Dedifferentiated amniotic fluid mesenchymal stem cell (primary cell): ENCODE measurements around the gene METTL26.

Experiments used
- DNase-seq: peaks from one replicate; pipeline ENCODE4 v3.0.0-alpha.2; 2016; ENCODE audit errors: extremely low spot score

The METTL26 gene

DNA sequence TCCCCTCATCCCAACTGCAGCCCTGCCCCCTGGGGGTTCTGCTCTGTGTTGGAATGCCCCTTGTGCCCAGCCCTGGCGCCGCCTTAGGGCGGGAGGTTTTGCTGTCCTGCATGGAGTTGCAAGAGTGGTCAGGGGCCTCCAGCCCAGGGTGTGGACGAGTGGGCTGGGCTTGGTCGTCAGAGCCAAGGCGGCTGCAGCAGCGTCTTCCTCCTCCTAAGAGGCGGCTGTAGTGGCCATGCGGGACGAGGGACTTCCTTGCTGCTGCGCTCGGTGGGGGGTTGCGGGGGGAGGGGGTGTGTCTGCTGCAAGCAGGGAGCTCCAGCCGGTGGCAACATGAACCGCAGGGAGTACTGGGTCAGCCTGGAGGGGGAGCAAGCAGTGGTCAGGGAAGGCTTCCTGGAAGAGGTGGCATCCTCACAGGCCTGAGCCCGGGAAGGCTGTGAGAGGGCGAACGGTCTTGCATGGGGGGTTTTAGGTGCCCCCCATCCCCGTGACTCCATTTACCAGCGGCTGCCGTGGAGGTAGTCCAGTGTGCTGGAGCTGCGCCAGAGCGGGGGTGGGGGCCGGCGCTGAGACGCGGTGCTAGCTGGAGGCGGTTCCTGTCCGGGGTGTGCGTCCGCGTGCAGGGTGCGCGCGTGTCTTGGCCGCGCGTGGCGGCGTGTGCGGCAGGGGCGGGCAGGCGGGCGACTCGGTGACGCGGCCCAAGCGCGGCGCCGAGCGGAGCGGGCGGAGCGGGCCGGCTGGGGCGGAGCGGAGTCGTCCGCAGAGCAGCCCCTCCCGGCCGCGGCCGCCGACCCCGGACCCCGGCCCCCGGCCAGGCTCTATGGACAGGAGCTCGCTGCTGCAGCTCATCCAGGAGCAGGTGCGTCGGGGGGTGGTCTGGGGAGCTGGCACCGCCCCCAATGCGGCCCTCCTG, 39.1 kb upstream of the METTL26 start, which contains the start of gene RHBDL1:
Gene RHBDL1 (plus strand): TSS at position 704 of the 916 bp plus-strand sequence. CDS start 120 bp downstream, at position 824.
- DNase-seq: no peak

DNA sequence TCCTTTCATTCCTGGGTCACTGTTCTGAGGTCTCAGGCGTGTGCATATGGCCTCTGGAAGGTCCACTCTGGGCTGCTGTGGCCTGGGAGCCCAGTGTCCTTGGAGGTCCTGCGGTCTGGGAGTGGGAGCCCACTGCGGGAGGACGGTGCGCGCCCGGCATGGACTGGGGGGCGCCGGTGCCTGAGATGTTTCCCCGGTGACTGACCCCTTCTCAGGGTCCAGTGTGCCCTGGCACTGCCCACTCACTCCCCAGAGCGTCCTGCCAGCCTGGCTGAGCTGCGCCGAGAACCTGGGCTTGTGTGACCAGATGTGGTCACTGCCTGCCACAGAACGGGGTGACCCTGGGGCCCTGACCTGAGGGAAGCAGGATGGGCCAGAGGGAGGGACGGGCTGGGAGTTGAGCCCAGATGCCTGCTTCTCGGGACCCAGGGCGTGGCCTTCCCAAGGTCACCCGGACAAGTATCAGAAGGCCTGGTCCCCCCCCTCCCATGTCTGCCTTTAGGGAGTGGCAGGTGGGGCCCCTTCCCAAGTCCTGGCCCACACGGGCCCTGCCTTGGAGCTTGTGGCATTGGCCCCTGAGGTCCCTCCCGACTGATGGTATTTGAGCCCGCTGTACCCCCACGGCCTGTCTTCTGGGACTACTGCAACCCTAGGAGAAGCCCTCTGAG, 38.2 kb upstream of the METTL26 start:
- no peak for DNase-seq

DNA sequence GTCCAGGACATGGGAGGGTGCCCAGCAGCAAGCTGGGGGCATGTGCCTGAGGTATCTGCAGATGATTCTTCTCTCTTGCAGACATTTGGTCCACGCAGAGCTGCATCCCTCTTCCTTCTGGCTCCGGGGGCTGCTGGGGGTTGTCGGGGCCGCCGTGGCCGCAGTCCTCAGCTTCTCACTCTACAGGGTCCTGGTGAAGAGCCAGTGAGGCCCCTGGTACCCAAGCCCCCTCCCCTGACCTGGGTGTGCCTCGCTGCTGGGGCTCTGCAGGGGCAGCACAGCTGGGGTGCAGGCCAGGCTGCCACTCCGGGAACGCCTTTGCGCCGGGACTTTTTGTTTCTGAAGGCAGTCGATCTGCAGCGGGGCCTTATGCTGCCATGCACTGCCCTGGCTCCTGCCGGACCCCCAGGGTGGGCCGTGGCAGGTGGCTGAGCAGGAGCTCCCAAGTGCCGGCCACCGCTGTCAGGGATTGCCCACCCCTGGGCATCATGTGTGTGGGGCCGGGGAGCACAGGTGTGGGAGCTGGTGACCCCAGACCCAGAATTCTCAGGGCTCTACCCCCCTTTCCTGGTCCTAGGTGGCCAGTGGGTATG, 37.4 kb upstream of the METTL26 start:
- no peak for DNase-seq

DNA sequence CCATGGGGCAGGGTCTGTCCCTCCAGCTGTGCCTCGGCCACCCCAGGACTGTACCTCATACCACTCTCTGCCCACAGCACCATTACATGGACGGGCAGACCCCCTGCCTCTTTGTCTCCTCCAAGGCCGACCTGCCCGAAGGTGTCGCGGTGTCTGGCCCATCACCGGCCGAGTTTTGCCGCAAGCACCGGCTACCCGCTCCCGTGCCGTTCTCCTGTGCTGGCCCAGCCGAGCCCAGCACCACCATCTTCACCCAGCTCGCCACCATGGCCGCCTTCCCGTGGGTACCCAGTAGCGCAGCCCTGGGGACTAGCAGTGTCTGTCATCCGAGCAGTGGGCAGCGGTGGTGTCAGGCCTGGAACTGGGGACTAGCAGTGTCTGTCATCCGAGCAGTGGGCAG, 36.7 kb upstream of the METTL26 start:
- no peak for DNase-seq

DNA sequence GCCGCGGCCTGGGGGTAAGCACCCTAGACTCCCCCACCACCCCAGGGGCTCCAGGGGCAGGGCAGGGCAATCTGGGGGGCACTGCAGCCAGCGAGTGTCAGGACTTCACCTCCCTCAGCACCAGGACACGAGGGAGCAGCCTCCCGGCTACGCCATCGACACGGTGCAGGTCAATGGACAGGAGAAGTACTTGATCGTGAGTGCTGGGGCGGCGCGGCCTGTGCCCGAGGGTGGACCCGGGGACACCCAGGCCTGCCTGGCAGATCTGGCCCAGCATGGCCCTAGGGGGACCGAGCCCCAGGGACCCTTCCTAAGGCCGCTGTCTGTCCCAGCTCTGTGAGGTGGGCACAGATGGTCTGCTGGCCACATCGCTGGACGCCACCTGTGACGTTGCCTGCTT, 36.3 kb upstream of the METTL26 start:
- no peak for DNase-seq

DNA sequence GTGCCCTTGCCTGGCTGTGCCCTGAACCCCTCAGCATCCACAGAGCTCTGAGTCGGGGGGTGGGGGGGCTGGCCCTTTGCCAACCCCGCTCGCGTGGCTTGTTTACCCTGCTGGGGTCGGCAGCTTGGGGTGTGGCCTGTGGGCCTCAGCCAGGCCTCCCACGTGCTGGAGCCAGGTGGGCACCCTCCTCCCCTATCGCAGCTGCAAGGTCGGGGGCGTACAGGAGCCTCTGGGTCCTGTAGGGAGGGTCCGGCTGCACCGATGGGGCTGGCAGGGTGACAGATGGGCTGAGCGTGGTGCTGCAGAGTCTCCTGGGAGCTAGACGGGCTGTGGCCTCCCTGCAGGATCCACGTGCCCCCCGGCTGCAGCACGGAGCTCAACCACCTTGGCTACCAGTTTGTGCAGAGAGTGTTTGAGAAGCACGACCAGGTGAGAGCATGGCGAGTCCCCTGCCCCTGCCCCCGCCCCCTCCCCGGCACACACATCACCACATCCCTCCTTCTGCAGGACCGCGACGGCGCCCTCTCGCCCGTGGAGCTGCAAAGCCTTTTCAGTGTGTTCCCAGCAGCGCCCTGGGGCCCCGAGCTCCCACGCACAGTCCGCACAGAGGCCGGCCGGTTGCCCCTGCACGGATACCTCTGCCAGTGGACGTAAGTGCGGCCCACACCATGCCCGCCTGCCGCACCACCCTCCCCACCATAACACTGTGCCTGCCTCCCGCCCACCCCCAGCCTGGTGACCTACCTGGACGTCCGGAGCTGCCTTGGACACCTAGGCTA, 35.4 kb upstream of the METTL26 start:
- no peak for DNase-seq

DNA sequence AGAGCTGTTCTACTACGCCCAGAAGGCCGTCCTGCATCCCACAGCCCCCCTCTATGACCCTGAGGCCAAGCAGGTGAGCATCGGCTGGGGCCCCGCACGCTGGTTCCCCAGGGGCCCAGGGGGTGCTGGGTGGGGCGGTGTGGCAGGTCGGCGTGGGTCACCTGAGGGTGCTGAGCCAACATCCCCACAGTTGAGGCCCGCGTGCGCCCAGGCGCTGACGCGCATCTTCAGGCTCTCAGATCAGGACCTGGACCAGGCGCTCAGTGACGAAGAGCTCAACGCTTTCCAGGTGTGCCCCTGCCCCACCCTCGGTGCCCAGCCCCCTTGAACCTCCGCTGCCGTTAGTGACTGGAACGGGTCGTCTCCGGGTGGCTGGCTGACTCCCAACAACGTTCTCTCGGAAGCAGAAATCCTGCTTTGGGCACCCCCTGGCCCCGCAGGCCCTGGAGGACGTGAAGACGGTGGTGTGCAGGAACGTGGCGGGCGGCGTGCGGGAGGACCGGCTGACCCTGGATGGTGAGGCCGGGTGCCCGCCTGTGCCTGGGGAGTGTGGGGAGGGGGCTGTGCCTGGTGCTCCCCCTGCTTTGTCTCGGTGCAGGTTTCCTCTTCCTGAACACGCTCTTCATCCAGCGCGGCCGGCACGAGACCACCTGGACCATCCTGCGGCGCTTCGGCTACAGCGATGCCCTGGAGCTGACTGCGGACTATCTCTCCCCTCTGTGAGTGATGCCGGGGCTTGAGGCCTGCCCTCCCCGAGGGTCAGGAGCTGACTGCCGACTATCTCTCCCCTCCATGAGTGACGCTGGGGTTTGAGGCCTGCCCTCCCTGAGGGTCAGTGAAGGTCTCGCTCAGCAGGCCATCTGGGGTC, 34.6 kb upstream of the METTL26 start:
- DNase-seq: no peak

DNA sequence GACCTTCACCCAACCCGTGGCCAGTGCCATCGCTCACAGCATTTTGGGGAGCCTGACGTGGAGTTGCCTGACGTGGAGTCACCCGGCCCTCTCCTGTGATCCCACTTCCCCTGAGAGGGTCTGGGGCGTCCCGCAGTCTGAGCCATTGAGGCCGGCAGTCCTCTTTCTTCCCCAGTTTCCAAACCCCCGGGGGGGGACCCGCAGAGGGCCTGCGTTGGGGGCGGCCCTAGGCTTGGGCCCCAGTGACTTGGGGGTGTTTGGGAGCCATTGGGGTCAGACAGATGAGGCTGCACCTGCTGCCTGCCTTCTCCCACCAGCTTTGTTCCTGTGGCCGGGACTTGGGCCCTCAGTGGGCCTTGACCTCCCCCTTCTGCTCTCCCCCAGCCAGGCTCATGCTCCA, 33.6 kb upstream of the METTL26 start:
- no peak for DNase-seq

DNA sequence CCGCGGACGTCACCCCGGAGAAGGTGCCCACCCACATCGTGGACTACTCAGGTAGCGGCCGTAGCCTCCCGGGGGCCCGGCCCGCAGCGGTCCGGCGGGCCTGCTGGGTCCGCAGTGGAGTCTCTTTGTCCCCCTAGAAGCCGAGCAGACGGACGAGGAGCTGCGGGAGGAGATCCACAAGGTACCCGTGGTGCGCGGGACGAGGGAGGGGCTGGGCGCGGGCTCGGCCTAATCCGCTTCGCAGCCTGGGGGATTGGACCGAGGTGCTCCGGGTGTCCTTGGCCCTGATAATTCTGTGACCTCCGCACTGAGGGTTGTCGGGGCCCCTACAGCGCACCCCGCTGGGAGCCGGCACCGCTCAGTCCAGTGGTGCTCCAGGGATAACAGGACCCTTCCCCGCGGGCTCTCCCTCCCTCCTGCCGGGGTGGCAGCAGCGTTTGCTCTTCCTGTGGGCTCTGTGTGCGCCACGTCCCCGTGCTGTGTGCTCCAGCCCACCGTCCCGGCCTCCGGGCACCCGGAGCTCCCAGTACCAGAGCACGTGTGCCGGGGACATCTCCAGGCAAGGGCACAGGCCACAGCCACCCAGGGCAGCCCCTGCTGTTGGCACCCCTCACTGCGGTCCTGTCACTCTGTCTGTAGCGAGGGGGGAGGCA, 32.5 kb upstream of the METTL26 start:
- no peak for DNase-seq

DNA sequence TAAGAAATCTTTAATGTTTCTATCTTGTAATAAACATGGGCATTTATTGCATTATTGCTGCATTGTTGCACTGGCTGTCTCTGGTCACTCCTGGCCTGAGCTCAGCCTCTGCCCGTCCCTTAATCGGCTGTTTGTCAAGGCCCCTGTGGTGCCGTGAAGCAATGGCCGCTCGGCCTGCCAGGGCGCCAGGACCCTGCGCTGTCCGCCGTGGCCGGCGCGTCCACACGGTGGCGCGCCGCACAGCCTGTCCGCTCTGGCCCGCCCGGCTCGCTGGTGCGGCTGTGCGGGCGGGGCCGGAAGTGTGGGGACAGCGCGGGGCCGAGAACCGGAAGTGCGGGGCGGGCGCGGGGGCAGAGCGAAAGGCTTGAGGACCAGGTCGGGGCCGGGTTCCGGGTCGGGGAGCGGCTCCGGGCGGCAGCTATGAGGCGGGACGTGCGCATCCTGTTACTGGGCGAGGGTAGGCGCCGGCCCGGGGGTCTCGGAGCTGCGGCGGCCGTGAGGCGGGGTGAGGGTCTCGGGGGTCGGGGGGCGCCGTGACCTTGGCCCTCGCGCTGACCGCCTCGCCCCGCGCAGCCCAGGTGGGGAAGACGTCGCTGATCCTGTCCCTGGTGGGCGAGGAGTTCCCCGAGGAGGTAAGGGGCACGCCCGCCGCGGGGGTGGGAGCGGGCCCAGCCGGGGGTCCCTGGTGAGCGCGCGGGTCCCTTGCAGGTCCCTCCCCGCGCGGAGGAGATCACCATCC, 31.8 kb upstream of the METTL26 start, which contains the start of gene RHOT2:
Gene RHOT2 (plus strand): TSS at position 353 of the 739 bp plus-strand sequence. CDS start 68 bp downstream, at position 421.
- DNase-seq: peak; percentile 89

DNA sequence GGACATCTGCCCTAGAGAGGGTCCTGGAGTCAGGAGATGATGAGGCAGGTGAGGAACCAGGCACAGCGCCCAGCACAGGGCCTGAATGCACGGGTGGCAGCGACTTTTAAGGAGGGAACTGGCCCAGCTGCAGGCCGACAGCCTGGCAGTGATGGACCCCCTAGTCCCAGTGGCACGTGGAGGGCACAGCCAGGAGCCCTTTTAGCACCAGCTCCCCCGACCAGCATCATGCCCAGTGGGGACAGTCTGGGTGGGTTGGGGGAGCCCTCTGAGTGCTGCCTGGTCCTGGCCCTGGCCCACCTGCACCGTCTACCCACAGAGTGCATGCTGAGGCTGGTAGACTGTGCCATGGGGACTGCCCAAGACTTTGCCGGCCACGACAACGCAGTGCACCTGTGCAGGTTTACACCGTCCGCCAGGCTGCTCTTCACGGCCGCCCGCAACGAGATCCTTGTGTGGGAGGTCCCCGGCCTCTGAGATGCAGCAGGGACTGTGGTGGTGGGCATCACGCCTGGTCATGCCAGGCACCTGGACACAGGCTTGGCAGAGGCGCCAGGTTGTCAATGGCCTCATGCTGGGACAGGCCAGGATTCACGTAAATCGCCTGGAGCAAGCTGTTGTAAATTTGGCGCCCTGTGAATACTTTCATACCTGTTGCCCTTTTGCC, 31.1 kb upstream of the METTL26 start:
- DNase-seq: no peak

DNA sequence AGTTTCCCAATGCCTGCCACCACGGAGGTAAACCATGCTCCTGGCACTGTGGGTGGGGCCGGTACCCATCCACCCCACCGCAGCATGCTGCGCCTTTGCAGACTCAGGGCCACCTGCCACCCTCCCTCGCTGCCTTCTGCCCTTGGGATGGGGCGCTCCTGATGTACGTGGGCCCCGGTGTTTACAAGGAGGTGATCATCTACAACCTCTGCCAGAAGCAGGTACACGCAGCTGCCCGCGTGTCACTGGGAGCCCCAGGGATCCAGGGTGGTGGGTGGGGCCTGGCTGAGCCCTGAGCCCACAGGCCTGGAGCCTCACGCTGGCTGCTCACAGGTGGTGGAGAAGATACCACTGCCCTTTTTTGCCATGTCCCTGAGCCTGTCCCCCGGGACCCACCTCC, 30.5 kb upstream of the METTL26 start:
- no peak for DNase-seq

DNA sequence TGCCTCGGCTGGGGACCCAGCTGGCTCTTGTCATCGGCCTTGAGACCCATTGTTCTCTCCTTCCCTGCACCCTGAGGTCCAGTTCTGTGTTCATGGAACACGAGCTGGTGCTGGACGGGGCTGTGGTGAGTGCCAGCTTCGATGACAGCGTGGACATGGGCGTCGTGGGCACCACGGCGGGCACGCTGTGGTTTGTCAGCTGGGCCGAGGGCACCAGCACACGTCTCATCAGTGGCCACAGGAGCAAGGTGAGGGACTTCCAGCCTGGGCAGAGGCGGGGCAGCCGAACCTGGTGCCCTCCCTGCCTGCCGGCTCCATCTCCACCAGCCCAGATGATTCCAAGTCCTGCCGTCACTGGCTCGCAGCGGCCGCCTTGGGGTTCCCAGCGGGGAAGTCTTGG, 26.5 kb upstream of the METTL26 start:
- DNase-seq: no peak

DNA sequence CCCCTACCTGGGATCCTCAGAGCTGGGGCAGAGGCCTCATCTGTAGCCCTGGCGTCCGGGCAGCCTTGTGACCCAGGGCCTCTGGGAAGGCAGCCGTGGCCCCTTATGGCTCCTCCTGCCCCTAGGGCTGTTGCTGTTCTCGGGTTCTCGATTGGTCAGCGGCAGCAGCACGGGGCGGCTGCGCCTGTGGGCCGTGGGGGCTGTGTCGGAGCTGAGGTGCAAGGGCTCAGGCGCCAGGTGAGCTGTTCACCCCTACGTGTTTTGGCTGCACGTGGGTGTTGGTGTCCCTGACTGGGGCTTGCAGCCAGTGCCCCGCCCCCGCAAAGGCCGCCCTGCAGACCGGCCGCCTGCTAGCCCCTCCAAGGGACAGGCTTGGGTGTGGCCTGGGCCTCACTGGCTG, 26.0 kb upstream of the METTL26 start:
- no peak for DNase-seq

DNA sequence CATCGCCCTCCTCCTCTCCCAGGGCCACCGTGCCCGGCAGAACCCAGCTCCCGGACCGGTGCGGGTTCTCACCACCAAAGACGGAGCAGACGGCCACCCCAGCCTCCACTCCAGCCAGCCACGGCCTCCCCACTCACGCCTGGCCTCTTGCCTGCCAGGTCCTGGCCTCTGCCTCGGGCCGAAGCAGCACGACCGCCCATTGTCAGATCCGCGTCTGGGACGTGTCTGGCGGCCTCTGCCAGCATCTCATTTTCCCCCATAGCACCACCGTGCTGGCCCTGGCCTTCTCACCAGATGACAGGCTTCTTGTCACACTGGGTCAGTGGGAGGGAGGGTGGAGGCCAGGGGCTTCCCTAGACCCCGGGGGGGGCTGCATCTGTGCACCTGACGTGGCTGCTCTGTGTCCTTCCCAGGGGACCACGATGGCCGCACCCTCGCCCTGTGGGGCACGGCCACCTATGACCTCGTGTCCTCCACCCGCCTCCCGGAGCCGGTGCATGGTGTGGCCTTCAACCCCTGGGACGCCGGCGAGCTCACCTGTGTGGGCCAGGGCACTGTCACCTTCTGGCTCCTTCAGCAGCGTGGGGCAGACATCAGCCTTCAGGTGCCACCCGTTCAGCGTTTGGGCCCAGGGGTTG, 25.2 kb upstream of the METTL26 start:
- DNase-seq: no peak

DNA sequence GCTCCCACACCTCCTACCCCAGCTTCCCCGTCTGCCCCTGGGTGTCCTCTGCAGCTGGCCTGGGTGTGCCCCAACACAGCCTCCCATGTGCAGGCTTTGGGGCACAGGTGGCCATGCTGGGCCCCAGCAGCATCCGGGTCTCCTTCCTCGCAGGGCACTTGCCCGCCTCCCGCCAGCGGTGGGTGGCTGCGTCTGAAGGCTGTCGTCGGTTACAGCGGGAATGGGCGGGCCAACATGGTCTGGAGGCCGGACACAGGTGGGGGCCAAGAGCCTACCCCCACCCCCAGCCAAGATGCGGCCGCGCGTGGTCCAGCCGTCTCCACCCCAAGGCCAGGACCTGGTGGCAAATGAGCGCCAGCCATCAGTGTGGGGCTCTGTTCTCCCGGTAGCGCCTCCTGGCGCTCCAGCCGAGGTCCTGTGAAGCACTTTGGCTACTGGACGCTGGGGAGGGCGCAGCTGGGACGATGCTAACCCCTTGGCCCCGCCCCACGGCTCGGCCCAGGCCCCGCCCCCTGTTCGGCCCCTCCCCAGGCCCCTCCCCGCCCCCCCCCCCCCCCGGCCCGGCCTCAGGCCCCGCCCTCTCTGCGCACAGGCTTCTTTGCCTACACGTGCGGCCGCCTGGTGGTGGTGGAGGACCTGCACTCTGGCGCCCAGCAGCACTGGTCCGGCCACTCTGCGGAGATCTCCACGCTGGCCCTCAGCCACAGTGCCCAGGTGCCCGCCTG, 24.5 kb upstream of the METTL26 start:
- DNase-seq: peak; percentile 21

DNA sequence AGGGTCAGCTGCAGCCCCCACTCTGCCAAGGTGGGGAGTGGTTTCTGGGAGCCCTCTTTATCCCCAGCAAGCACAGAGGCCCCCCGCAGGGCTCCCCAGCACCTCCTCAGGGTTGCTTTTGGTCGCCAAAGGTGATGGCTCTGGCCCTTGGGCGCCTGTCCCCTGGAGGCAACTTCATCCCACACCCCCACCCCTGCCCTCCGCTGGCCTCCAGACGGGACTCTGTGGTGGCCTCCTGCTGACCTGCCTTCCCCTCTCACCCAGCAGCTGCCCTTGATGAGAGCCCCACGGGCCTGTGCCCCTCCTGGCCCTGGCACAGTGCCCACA, 24.0 kb upstream of the METTL26 start:
- DNase-seq: no peak

DNA sequence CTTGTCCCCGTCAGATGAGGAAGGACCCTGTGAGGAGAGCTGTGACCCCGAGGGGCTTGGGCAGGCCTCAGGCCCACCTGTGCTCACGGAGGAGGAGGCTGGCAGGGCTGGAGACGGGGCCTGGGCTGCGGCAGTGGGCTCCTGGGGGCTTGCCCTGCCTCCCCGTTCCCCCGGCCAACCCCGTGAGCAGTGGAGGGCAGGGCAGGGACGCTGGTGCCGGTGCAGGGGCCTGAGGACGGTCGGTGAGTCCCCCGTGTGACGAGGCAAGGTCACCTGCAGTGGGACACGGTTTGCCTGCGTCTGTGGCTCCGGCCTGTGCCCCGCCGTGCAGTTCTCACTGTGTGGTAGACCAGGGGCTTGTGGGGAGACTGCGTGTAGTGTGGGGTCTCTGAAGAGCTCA, 23.5 kb upstream of the METTL26 start:
- no peak for DNase-seq
